ENCODE measurements around the gene UPF1. TPM values are rescaled to one million over a fixed set of nuclear protein-coding genes. Genes with fewer than 3 reads are reported as not detected.

Gene UPF1
- total RNA-seq, 3 donors from 2014 or later (not counting 1 experiment from before 2014, with no cell fraction given) = 123 to 140 (median 138) TPM

- no peaks in the 10 kb centered on the region for H3K36me3 Mint-ChIP-seq
- 90% methylated on average over 5 of the region's 5 CpGs for WGBS (ENCODE audit: insufficient coverage)
- DNase-seq = no peak
- no peaks in the 10 kb centered on the region for H3K36me3 ChIP-seq (ENCODE audit: control insufficient read depth, insufficient read depth, low read length)
- peaks cover 0 to 6% of the 10 kb centered on the region in 2 donors for H3K27me3 Mint-ChIP-seq (ENCODE audit: low read depth in 2 of 2)
- TF ChIP-seq CTCF (IDR thresholded peaks at IDR 0.05) = no peak
- no peak overlapping the region for H3K4me3 Mint-ChIP-seq
- no peak overlapping the region for H3K27ac ChIP-seq (ENCODE audit: low read length)
- intact Hi-C loops (cut with micrococcal nuclease) = no loop called here
- H3K4me3 ChIP-seq (ENCODE audit: low read length) = no peak overlapping the region
- no peaks in the 10 kb centered on the region for H3K9me3 Mint-ChIP-seq
- peaks cover 5 to 9% of the 10 kb centered on the region in 2 donors for H3K4me1 Mint-ChIP-seq
- H3K9me3 ChIP-seq (ENCODE audit: control insufficient read depth, insufficient read depth, low read length) = no peaks in the 10 kb centered on the region
- no peak for ATAC-seq
- no peak overlapping the region for H3K27ac Mint-ChIP-seq
- peaks cover 2% of the 10 kb centered on the region for H3K27me3 ChIP-seq (ENCODE audit: control insufficient read depth, insufficient read depth, low read length)
- H3K4me1 ChIP-seq (ENCODE audit: control insufficient read depth, insufficient read depth, low read length) = peaks cover 2% of the 10 kb centered on the region
These were observed 44.0 kb downstream of the UPF1 start for GRCh38 chr19:18875726-18876125.

GRCh38 chr19:18876865-18877264 lies 45.1 kb downstream of the UPF1 start:
- peaks cover under 1% of the 10 kb centered on the region in 2 donors for H3K4me1 Mint-ChIP-seq
- intact Hi-C loops (cut with micrococcal nuclease) = no loop called here
- TF ChIP-seq CTCF (IDR thresholded peaks at IDR 0.05) = no peak
- no peak overlapping the region for H3K4me3 Mint-ChIP-seq
- ATAC-seq (no peak), DNase-seq (no peak)
- H3K36me3 Mint-ChIP-seq = no peaks in the 10 kb centered on the region
- H3K36me3 ChIP-seq (ENCODE audit: control insufficient read depth, insufficient read depth, low read length) = no peaks in the 10 kb centered on the region
- H3K9me3 ChIP-seq (ENCODE audit: control insufficient read depth, insufficient read depth, low read length) = no peaks in the 10 kb centered on the region
- no peaks in the 10 kb centered on the region for H3K27me3 Mint-ChIP-seq (ENCODE audit: low read depth in 2 of 2)
- H3K9me3 Mint-ChIP-seq = no peaks in the 10 kb centered on the region
- H3K27ac Mint-ChIP-seq = no peak overlapping the region
- H3K27me3 ChIP-seq (ENCODE audit: control insufficient read depth, insufficient read depth, low read length) = no peaks in the 10 kb centered on the region
- no peaks in the 10 kb centered on the region for H3K4me1 ChIP-seq (ENCODE audit: control insufficient read depth, insufficient read depth, low read length)
- H3K4me3 ChIP-seq (ENCODE audit: low read length) = no peak overlapping the region
- H3K27ac ChIP-seq (ENCODE audit: low read length) = no peak overlapping the region
- 95% methylated on average over 7 of the region's 7 CpGs for WGBS (ENCODE audit: insufficient coverage)

- DNase-seq (no peak), ATAC-seq (no peak)
- Mint-ChIP-seq H3K36me3 (no peaks in the 10 kb centered on the region), H3K4me3 (no peak overlapping the region), H3K4me1 (peaks cover 0 to 2% of the 10 kb centered on the region in 2 donors), H3K27ac (no peak overlapping the region), H3K9me3 (no peaks in the 10 kb centered on the region), H3K27me3 (ENCODE audit: low read depth in 2 of 2) (no peaks in the 10 kb centered on the region)
- TF ChIP-seq CTCF (IDR thresholded peaks at IDR 0.05) = no peak
- no peaks in the 10 kb centered on the region for H3K4me1 ChIP-seq (ENCODE audit: control insufficient read depth, insufficient read depth, low read length)
- no peaks in the 10 kb centered on the region for H3K9me3 ChIP-seq (ENCODE audit: control insufficient read depth, insufficient read depth, low read length)
- no peaks in the 10 kb centered on the region for H3K36me3 ChIP-seq (ENCODE audit: control insufficient read depth, insufficient read depth, low read length)
- WGBS (ENCODE audit: insufficient coverage) = 94% methylated on average over 25 of the region's 25 CpGs
- no peak overlapping the region for H3K27ac ChIP-seq (ENCODE audit: low read length)
- H3K4me3 ChIP-seq (ENCODE audit: low read length) = no peak overlapping the region
- H3K27me3 ChIP-seq (ENCODE audit: control insufficient read depth, insufficient read depth, low read length) = no peaks in the 10 kb centered on the region
- intact Hi-C loops (cut with micrococcal nuclease) = no loop called here
These were observed 46.5 kb downstream of the UPF1 start for GRCh38 chr19:18878058-18878797.
